Naive thymus-derived CD4-positive, alpha-beta T cell (primary cell): ENCODE results near the gene ARF4. TPM values are rescaled to one million over a fixed set of nuclear protein-coding genes. Genes with fewer than 3 reads are reported as not detected.

Source experiments
- ATAC-seq: fragments of 150-1000 bp; cut with Tn5 transposase; 2 replicates; pipeline ENCODE4 v1.10.0; 2021; ENCODE audit warnings: mild to moderate bottlenecking, moderate library complexity
- CTCF ChIA-PET: fragments of 350-600 bp; sonication (Branson Sonifier 250); formaldehyde crosslinking; loops from one replicate; lab custom pipeline; 2021; ENCODE audit warnings: antibody characterized with exemption; lab: Charles Lee
- POLR2A ChIA-PET: fragments of 350-600 bp; sonication (Branson Sonifier 250); formaldehyde crosslinking; loops from one replicate; lab custom pipeline; 2021; ENCODE audit warnings: antibody characterized with exemption, inconsistent platforms; lab: Charles Lee
- DNase-seq, 9 donors: peaks; one replicate each; pipeline versions ENCODE4 v3.0.0 to v3.0.0-alpha.2; 2020 to 2022; ENCODE audit warnings: mixed read lengths in 1 of 9
- H3K27ac ChIP-seq: one replicate; pipeline ENCODE4 v1.7.0; 2013; ENCODE audit warnings: mild to moderate bottlenecking, low read depth, low read length, moderate library complexity
- H3K27me3 ChIP-seq, 2 donors: one replicate each; pipeline ENCODE4 v1.7.0; 2013; ENCODE audit warnings: low read length in 2 of 2, mild to moderate bottlenecking in 2 of 2, moderate library complexity in 2 of 2; ENCODE audit not compliant: control insufficient read depth in 2 of 2, insufficient read depth in 2 of 2
- H3K36me3 ChIP-seq, 3 experiments: 1 replicate in 2 of 3; 2 replicates in 1 of 3; pipeline ENCODE4 v1.7.0; 2013; ENCODE audit warnings: low read length in 3 of 3, mild to moderate bottlenecking in 3 of 3, moderate library complexity in 1 of 3; ENCODE audit not compliant: insufficient read depth in 3 of 3, control insufficient read depth in 2 of 3
- H3K4me1 ChIP-seq, 2 donors: one replicate each; pipeline ENCODE4 v1.7.0; 2013; ENCODE audit warnings: low read length in 2 of 2, mild to moderate bottlenecking in 2 of 2, moderate library complexity in 1 of 2; ENCODE audit not compliant: control insufficient read depth in 2 of 2, insufficient read depth in 2 of 2
- H3K4me3 ChIP-seq: 2 replicates; pipeline ENCODE4 v1.7.0; 2013; ENCODE audit warnings: mild to moderate bottlenecking, low read length
- H3K9me3 ChIP-seq, 3 experiments: 1 replicate in 2 of 3; 2 replicates in 1 of 3; pipeline ENCODE4 v1.7.0; 2013; ENCODE audit warnings: low read length in 3 of 3; ENCODE audit not compliant: control insufficient read depth in 2 of 3
- H3K27ac Mint-ChIP-seq, 9 donors: one replicate each; pipeline ENCODE4 v1.8.0; 2020 to 2022; ENCODE audit warnings: mixed read lengths in 9 of 9, mild to moderate bottlenecking in 8 of 9, moderate library complexity in 5 of 9, inconsistent platforms in 2 of 9
- H3K27me3 Mint-ChIP-seq, 5 donors: one replicate each; pipeline ENCODE4 v1.8.0; 2021 to 2022; ENCODE audit warnings: mixed read lengths in 5 of 5, mild to moderate bottlenecking in 1 of 5
- H3K36me3 Mint-ChIP-seq, 5 donors: one replicate each; pipeline ENCODE4 v1.8.0; 2020 to 2022; ENCODE audit warnings: mixed read lengths in 5 of 5, mild to moderate bottlenecking in 3 of 5, inconsistent platforms in 1 of 5
- H3K4me1 Mint-ChIP-seq, 7 donors: one replicate each; pipeline ENCODE4 v1.8.0; 2020 to 2022; ENCODE audit warnings: mixed read lengths in 7 of 7, mild to moderate bottlenecking in 3 of 7, inconsistent platforms in 1 of 7
- H3K4me3 Mint-ChIP-seq, 10 donors: one replicate each; pipeline ENCODE4 v1.8.0; 2020 to 2022; ENCODE audit warnings: mild to moderate bottlenecking in 10 of 10, mixed read lengths in 10 of 10, moderate library complexity in 6 of 10, inconsistent platforms in 2 of 10
- H3K9me3 Mint-ChIP-seq, 11 donors: one replicate each; pipeline ENCODE4 v1.8.0; 2020 to 2022; ENCODE audit warnings: mixed read lengths in 11 of 11, mild to moderate bottlenecking in 4 of 11, inconsistent platforms in 1 of 11, moderate library complexity in 1 of 11
- intact Hi-C, 2 donors: fragments of 100-400 bp; cut with micrococcal nuclease; formaldehyde crosslinking; loops; one replicate each; pipeline ENCODE4 v1.15.1; 2023
- polyA plus RNA-seq, 2 donors: library from polyadenylated mRNA; unstranded; fragments of 300-500 nt; fragmentation: Illumina TruSeq; gene quantifications; one replicate each; pipeline ENCODE4 v1.2.3, GENCODE V29; 2021
- total RNA-seq, 6 experiments: library from RNA in 5 of 6; stranded (reverse) in 5 of 6; gene quantifications; 1 replicate in 5 of 6; 2 replicates in 1 of 6; pipeline ENCODE4 v1.2.3 and lab custom pipeline; 2021 to 2026

The ARF4 gene
- total and polyA plus RNA-seq, 7 experiments from 2014 or later: 50.9 to 130 (median 63.4) TPM

GRCh38 chr3:57600195-57600594, 3.1 kb upstream of the ARF4 start:
- no peaks in the 10 kb centered on the region for H3K27me3 Mint-ChIP-seq
- H3K36me3 ChIP-seq: peaks cover 0 to 5% (median 0%) of the 10 kb centered on the region in 3 experiments
- ChIA-PET POLR2A (interaction anchor here (0.6 to 1.8 kb wide), 2 partner anchors 44 to 113 kb away, joined by 3 to 7 read pairs; partner anchors contain the start of gene PDE12), CTCF (interaction anchor here (0.6 kb wide), 2 partner anchors 33 to 599 kb away, joined by 3 read pairs; no protein-coding TSS in a partner anchor)
- DNase-seq: no peak
- intact Hi-C loops: no loop called here
- H3K27ac ChIP-seq: no peak overlapping the region
- no peaks in the 10 kb centered on the region for H3K9me3 ChIP-seq
- H3K27ac Mint-ChIP-seq: peak overlapping the region in 6 of 9 donors; percentile 23 to 95 (median 62)
- peaks cover 17 to 20% of the 10 kb centered on the region in 2 donors for H3K4me1 ChIP-seq
- H3K4me1 Mint-ChIP-seq: peaks cover 16 to 36% (median 27%) of the 10 kb centered on the region in 7 donors
- no peak for ATAC-seq
- no peaks in the 10 kb centered on the region for H3K27me3 ChIP-seq
- H3K4me3 Mint-ChIP-seq: peak overlapping the region in 2 of 10 donors; percentile 23 to 35
- no peak overlapping the region for H3K4me3 ChIP-seq
- H3K36me3 Mint-ChIP-seq: peaks cover 0 to 19% (median 11%) of the 10 kb centered on the region in 5 donors
- H3K9me3 Mint-ChIP-seq: peaks cover 0 to 8% (median 0%) of the 10 kb centered on the region in 11 donors

- Mint-ChIP-seq H3K9me3 (peaks cover 0 to 4% (median 0%) of the 10 kb centered on the region in 11 donors), H3K27ac (peak overlapping the region; percentile 95 to 100 (median 99)), H3K4me3 (peak overlapping the region; percentile 91 to 99 (median 98)), H3K4me1 (peaks cover 25 to 50% (median 37%) of the 10 kb centered on the region in 7 donors), H3K27me3 (no peaks in the 10 kb centered on the region), H3K36me3 (peaks cover 0 to 15% (median 6%) of the 10 kb centered on the region in 5 donors)
- intact Hi-C loops: loop anchor here (5.0 kb wide), 3 partner anchors 38 to 797 kb away; partner anchors contain the start of gene ARHGEF3 (in 1 of the 2)
- DNase-seq (no peak), ATAC-seq (no peak)
- H3K27ac ChIP-seq: peak overlapping the region; percentile 94
- ChIA-PET POLR2A (interaction anchor here (0.5 to 4.4 kb wide), 6 partner anchors 27 to 856 kb away, joined by 3 to 88 read pairs (median 6); partner anchors contain the start of gene PDE12), CTCF (interaction anchor here (0.6 to 0.7 kb wide), 3 partner anchors 182 to 415 kb away, joined by 3 to 4 read pairs (median 4); no protein-coding TSS in a partner anchor)
- H3K27me3 ChIP-seq: no peaks in the 10 kb centered on the region
- peaks cover 0 to 5% (median 0%) of the 10 kb centered on the region in 3 experiments for H3K36me3 ChIP-seq
- peaks cover 23 to 24% of the 10 kb centered on the region in 2 donors for H3K4me1 ChIP-seq
- H3K9me3 ChIP-seq: no peaks in the 10 kb centered on the region
- peak overlapping the region; percentile 69 for H3K4me3 ChIP-seq
These were observed 1.7 kb upstream of the ARF4 start for GRCh38 chr3:57598765-57599360.

- H3K27me3 ChIP-seq: no peaks in the 10 kb centered on the region
- Mint-ChIP-seq H3K4me3 (peak overlapping the region; percentile 91 to 99 (median 98)), H3K9me3 (peaks cover 0 to 4% (median 0%) of the 10 kb centered on the region in 11 donors), H3K36me3 (peaks cover 0 to 10% (median 4%) of the 10 kb centered on the region in 5 donors), H3K4me1 (peaks cover 28 to 65% (median 51%) of the 10 kb centered on the region in 7 donors), H3K27me3 (no peaks in the 10 kb centered on the region), H3K27ac (peak overlapping the region; percentile 95 to 100 (median 99))
- ChIA-PET CTCF (interaction anchor here (0.7 to 1.4 kb wide), 6 partner anchors 10 to 229 kb away, joined by 3 to 5 read pairs (median 4); partner anchors contain the start of gene SLMAP), POLR2A (interaction anchor here (1.0 to 4.4 kb wide), 16 partner anchors 10 to 162 kb away, joined by 3 to 88 read pairs (median 4); partner anchors contain the start of genes DENND6A, PDE12 and SLMAP)
- peaks cover 0 to 5% (median 0%) of the 10 kb centered on the region in 3 experiments for H3K36me3 ChIP-seq
- H3K4me1 ChIP-seq: peaks cover 29 to 30% of the 10 kb centered on the region in 2 donors
- H3K27ac ChIP-seq: peak overlapping the region; percentile 94
- ATAC-seq (no peak), DNase-seq (peak; percentile 23 to 71 (median 38))
- H3K4me3 ChIP-seq: peak overlapping the region; percentile 86
- H3K9me3 ChIP-seq: no peaks in the 10 kb centered on the region
- intact Hi-C loops: loop anchor here (1.0 to 5.0 kb wide), 15 partner anchors 14 to 1039 kb away; partner anchors contain the start of genes PDE12 (in 2 of the 2), SLMAP (in 2 of the 2), APPL1 (in 1 of the 2) and ARHGEF3 (in 1 of the 2)
These were observed 533 bp downstream of the ARF4 start for GRCh38 chr3:57596495-57597126.

- DNase-seq: no peak
- H3K9me3 ChIP-seq: no peaks in the 10 kb centered on the region
- Mint-ChIP-seq H3K27me3 (no peaks in the 10 kb centered on the region), H3K4me3 (peak overlapping the region; percentile 31 to 99 (median 96)), H3K27ac (peak overlapping the region; percentile 2 to 100 (median 73)), H3K9me3 (peaks cover 0 to 4% (median 0%) of the 10 kb centered on the region in 11 donors), H3K36me3 (peaks cover 0 to 14% (median 4%) of the 10 kb centered on the region in 5 donors), H3K4me1 (peaks cover 28 to 66% (median 53%) of the 10 kb centered on the region in 7 donors)
- H3K4me1 ChIP-seq: peaks cover 29 to 30% of the 10 kb centered on the region in 2 donors
- no peaks in the 10 kb centered on the region for H3K27me3 ChIP-seq
- peaks cover 0 to 5% (median 0%) of the 10 kb centered on the region in 3 experiments for H3K36me3 ChIP-seq
- H3K4me3 ChIP-seq: no peak overlapping the region
- H3K27ac ChIP-seq: peak overlapping the region; percentile 9
- ChIA-PET CTCF (no interaction called here), POLR2A (interaction anchor here (0.8 to 4.2 kb wide), 3 partner anchors 38 to 162 kb away, joined by 3 to 36 read pairs (median 11); partner anchors contain the start of genes DENND6A and SLMAP)
- intact Hi-C loops: no loop called here
- ATAC-seq: no peak
These were observed 2.6 kb downstream of the ARF4 start for GRCh38 chr3:57594576-57594975.

DNA sequence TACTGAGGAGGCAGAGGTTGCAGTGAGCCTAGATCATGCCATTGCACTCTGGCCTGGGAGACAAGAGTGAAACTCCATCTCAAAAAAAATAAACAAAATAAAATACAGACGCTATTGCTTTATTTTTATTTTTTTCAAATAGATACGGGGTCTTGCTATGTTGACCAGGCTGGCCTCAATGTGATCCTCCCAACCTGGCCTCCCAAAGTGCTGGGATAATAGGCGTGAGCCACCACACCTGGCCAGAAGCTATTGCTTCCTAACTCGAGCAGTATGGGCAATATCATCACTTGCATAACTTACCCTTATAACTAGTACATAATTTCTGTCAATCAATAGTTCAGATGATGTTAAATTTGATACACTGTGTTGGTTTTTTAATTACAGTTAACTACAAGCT, 3.0 kb downstream of the ARF4 start:
- Mint-ChIP-seq H3K36me3 (peaks cover 0 to 14% (median 4%) of the 10 kb centered on the region in 5 donors), H3K27me3 (no peaks in the 10 kb centered on the region), H3K27ac (peak overlapping the region in 7 of 9 donors; percentile 2 to 95 (median 45)), H3K9me3 (peaks cover 0 to 4% (median 0%) of the 10 kb centered on the region in 11 donors), H3K4me3 (peak overlapping the region in 7 of 10 donors; percentile 57 to 99 (median 97)), H3K4me1 (peaks cover 28 to 62% (median 48%) of the 10 kb centered on the region in 7 donors)
- H3K27me3 ChIP-seq: no peaks in the 10 kb centered on the region
- no peak for DNase-seq
- CTCF ChIA-PET: no interaction called here
- no peak overlapping the region for H3K4me3 ChIP-seq
- H3K36me3 ChIP-seq: peaks cover 0 to 5% (median 0%) of the 10 kb centered on the region in 3 experiments
- H3K9me3 ChIP-seq: no peaks in the 10 kb centered on the region
- peaks cover 26 to 27% of the 10 kb centered on the region in 2 donors for H3K4me1 ChIP-seq
- no peak overlapping the region for H3K27ac ChIP-seq
- no peak for ATAC-seq
- intact Hi-C loops: no loop called here
- POLR2A ChIA-PET: interaction anchor here (0.8 to 4.2 kb wide), 3 partner anchors 37 to 162 kb away, joined by 3 to 36 read pairs (median 11); partner anchors contain the start of genes DENND6A and SLMAP

DNA sequence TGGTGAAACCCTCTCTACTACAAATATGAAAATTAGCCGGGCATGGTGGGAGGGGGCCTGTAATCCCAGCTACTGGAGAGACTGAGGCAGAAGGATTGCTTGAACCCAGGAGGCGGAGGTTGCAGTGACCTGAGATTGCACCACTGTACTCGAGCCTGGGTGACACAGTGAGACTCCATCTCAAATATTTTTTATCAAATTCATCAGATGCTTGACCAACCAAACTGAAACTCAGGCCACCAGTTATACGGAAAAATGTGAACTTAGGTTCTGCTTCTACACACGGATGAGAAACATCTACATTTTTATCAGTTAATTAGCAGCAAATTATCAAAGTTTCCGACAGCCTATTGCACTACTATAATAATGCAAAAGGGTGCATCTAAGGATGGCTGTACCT, 4.8 kb downstream of the ARF4 start:
- DNase-seq: no peak
- ATAC-seq: no peak
- Histone ChIP-seq H3K27ac (no peak overlapping the region), H3K27me3 (no peaks in the 10 kb centered on the region), H3K9me3 (no peaks in the 10 kb centered on the region), H3K36me3 (peaks cover 0 to 5% (median 0%) of the 10 kb centered on the region in 3 experiments), H3K4me3 (no peak overlapping the region), H3K4me1 (peaks cover 18 to 20% of the 10 kb centered on the region in 2 donors)
- CTCF ChIA-PET: no interaction called here
- Mint-ChIP-seq H3K27me3 (no peaks in the 10 kb centered on the region), H3K27ac (peak overlapping the region in 4 of 9 donors; percentile 51 to 79 (median 68)), H3K36me3 (peaks cover 0 to 12% (median 0%) of the 10 kb centered on the region in 5 donors), H3K4me3 (peak overlapping the region in 1 of 10 donors; percentile 7), H3K9me3 (peaks cover 0 to 2% (median 0%) of the 10 kb centered on the region in 11 donors), H3K4me1 (peaks cover 23 to 54% (median 43%) of the 10 kb centered on the region in 7 donors)
- POLR2A ChIA-PET: interaction anchor here (0.7 to 1.1 kb wide), 2 partner anchors 35 to 100 kb away, joined by 6 to 7 read pairs; partner anchors contain the start of gene DENND6A
- intact Hi-C loops: no loop called here
